Activated CD8-positive, alpha-beta memory T cell treated with anti-CD3 and anti-CD28 coated beads for 4 hours (primary cell): ENCODE results near the gene TMEM74B.

Experiments
- DNase-seq, 2 donors: peaks; one replicate each; pipeline ENCODE4 v3.0.0-alpha.2; 2020; ENCODE audit warnings: low read depth in 2 of 2

The TMEM74B gene

GRCh38 chr20:1205802-1206201 is 21.0 kb upstream of the TMEM74B start:
- no peak for DNase-seq

GRCh38 chr20:1204576-1204975 is 19.8 kb upstream of the TMEM74B start:
- DNase-seq = no peak

GRCh38 chr20:1204113-1204512 is 19.3 kb upstream of the TMEM74B start:
- DNase-seq = no peak

GRCh38 chr20:1203630-1204029 is 18.8 kb upstream of the TMEM74B start:
- no peak for DNase-seq

GRCh38 chr20:1202762-1203504 is 18.2 kb upstream of the TMEM74B start, which contains the start of gene C20orf202:
C20orf202 (plus strand) TSS chr20:1203454; CDS start chr20:1203586, 132 bp downstream.
- DNase-seq = no peak

- no peak for DNase-seq
Measured at GRCh38 chr20:1199964-1200363, 15.2 kb upstream of the TMEM74B start.

- DNase-seq = no peak
Measured at GRCh38 chr20:1199212-1199873, 14.6 kb upstream of the TMEM74B start.

GRCh38 chr20:1198751-1199150 is 14.0 kb upstream of the TMEM74B start:
- no peak for DNase-seq

- DNase-seq = no peak
Measured at GRCh38 chr20:1197801-1198200, 13.0 kb upstream of the TMEM74B start.

GRCh38 chr20:1196634-1197033 is 11.9 kb upstream of the TMEM74B start:
- no peak for DNase-seq

- DNase-seq = no peak
Measured at GRCh38 chr20:1195226-1195625, 10.4 kb upstream of the TMEM74B start.

GRCh38 chr20:1191299-1191698 is 6.5 kb upstream of the TMEM74B start:
- DNase-seq = no peak

- no peak for DNase-seq
Measured at GRCh38 chr20:1190847-1191246, 6.1 kb upstream of the TMEM74B start.

GRCh38 chr20:1189827-1190226 is 5.0 kb upstream of the TMEM74B start:
- DNase-seq = no peak

GRCh38 chr20:1188347-1188746 is 3.6 kb upstream of the TMEM74B start:
- no peak for DNase-seq

GRCh38 chr20:1187605-1188171 is 2.9 kb upstream of the TMEM74B start:
- no peak for DNase-seq

- DNase-seq = no peak
Measured at GRCh38 chr20:1186367-1186991, 1.7 kb upstream of the TMEM74B start.

GRCh38 chr20:1185790-1186334 is 1.1 kb upstream of the TMEM74B start:
- no peak for DNase-seq

GRCh38 chr20:1185316-1185741 is 548 bp upstream of the TMEM74B start:
- no peak for DNase-seq

- no peak for DNase-seq
Measured at GRCh38 chr20:1184260-1184637, 532 bp downstream of the TMEM74B start.

GRCh38 chr20:1183153-1183552 is 1.6 kb downstream of the TMEM74B start:
- no peak for DNase-seq

- no peak for DNase-seq
Measured at GRCh38 chr20:1182106-1182505, 2.7 kb downstream of the TMEM74B start.
